ENCODE data around the gene PBX3.

The PBX3 gene

GRCh38 chr9:125959315-125959714, 212.1 kb downstream of the PBX3 start:
- no peak for DNase-seq

GRCh38 chr9:125959951-125960619, 212.9 kb downstream of the PBX3 start:
- DNase-seq, result no peak

GRCh38 chr9:125960626-125961025, 213.5 kb downstream of the PBX3 start:
- no peak for DNase-seq

- DNase-seq, result peak in 1 of 2 experiments; percentile 6
Measured at GRCh38 chr9:125961072-125961471, 213.9 kb downstream of the PBX3 start.

- DNase-seq, result no peak
Measured at GRCh38 chr9:125963932-125964331, 216.8 kb downstream of the PBX3 start.

GRCh38 chr9:125964702-125965225, 217.6 kb downstream of the PBX3 start:
- no peak for DNase-seq

GRCh38 chr9:125965477-125965876, 218.3 kb downstream of the PBX3 start:
- DNase-seq, result no peak

- DNase-seq, result no peak
Measured at GRCh38 chr9:125966466-125966865, 219.3 kb downstream of the PBX3 start.

- DNase-seq, result no peak
Measured at GRCh38 chr9:125966959-125967711, 220.0 kb downstream of the PBX3 start.

- DNase-seq, result no peak
Measured at GRCh38 chr9:125968714-125969374, 221.7 kb downstream of the PBX3 start.

GRCh38 chr9:125969462-125969861, 222.3 kb downstream of the PBX3 start:
- DNase-seq, result no peak

- DNase-seq, result no peak
Measured at GRCh38 chr9:125969868-125970267, 222.7 kb downstream of the PBX3 start.

- DNase-seq, result no peak
Measured at GRCh38 chr9:125970340-125970739, 223.2 kb downstream of the PBX3 start.

GRCh38 chr9:125971050-125971449, 223.9 kb downstream of the PBX3 start:
- DNase-seq, result no peak

GRCh38 chr9:125972012-125972729, 225.0 kb downstream of the PBX3 start:
- no peak for DNase-seq

GRCh38 chr9:125973547-125973946, 226.4 kb downstream of the PBX3 start:
- DNase-seq, result no peak

GRCh38 chr9:125974705-125975104, 227.5 kb downstream of the PBX3 start:
- no peak for DNase-seq

- no peak for DNase-seq
Measured at GRCh38 chr9:125977223-125977622, 230.1 kb downstream of the PBX3 start.

GRCh38 chr9:125979383-125979782, 232.2 kb downstream of the PBX3 start:
- no peak for DNase-seq

GRCh38 chr9:125982798-125983406, 235.7 kb downstream of the PBX3 start:
- DNase-seq, result no peak

- no peak for DNase-seq
Measured at GRCh38 chr9:125983681-125984080, 236.5 kb downstream of the PBX3 start.

- no peak for DNase-seq
Measured at GRCh38 chr9:125984461-125984860, 237.3 kb downstream of the PBX3 start.
